ENCODE results near the gene SDC3.
"Not testable (repeated sequence)": the region's sequence is repeated elsewhere in the genome, so short reads cannot be mapped to it uniquely, and the experiment has no call there.

Gene SDC3

GRCh38 chr1:30942326-30942963, 33.9 kb upstream of the SDC3 start:
- no peaks in the 10 kb centered on the region for H3K4me1 ChIP-seq (ENCODE audit: insufficient read depth, low read length)
- H3K27me3 ChIP-seq (ENCODE audit: insufficient read depth, low read length): no peaks in the 10 kb centered on the region
- H3K27ac ChIP-seq (ENCODE audit: low read length): no peak overlapping the region
- H3K9ac ChIP-seq (ENCODE audit: low read depth, low read length): no peak overlapping the region
- no peaks in the 10 kb centered on the region for H3K9me3 ChIP-seq (ENCODE audit: insufficient read depth, low read depth, low read length)
- H3K4me3 ChIP-seq (ENCODE audit: low read length): no peak overlapping the region
- H3K36me3 ChIP-seq (ENCODE audit: insufficient read depth, low read depth, low read length): peaks cover 92% of the 10 kb centered on the region

GRCh38 chr1:30940541-30940940, 32.0 kb upstream of the SDC3 start:
- no peak overlapping the region for H3K27ac ChIP-seq (ENCODE audit: low read length)
- H3K27me3 ChIP-seq (ENCODE audit: insufficient read depth, low read length): no peaks in the 10 kb centered on the region
- H3K4me1 ChIP-seq (ENCODE audit: insufficient read depth, low read length): no peaks in the 10 kb centered on the region
- peaks cover 91% of the 10 kb centered on the region for H3K36me3 ChIP-seq (ENCODE audit: insufficient read depth, low read depth, low read length)
- H3K9me3 ChIP-seq (ENCODE audit: insufficient read depth, low read depth, low read length): no peaks in the 10 kb centered on the region
- no peak overlapping the region for H3K4me3 ChIP-seq (ENCODE audit: low read length)
- no peak overlapping the region for H3K9ac ChIP-seq (ENCODE audit: low read depth, low read length)

GRCh38 chr1:30936541-30937171, 28.1 kb upstream of the SDC3 start:
- Histone ChIP-seq H3K4me3 (ENCODE audit: low read length) (no peak overlapping the region), H3K4me1 (ENCODE audit: insufficient read depth, low read length) (no peaks in the 10 kb centered on the region; the same call in 1 of the 2 replicates), H3K9me3 (ENCODE audit: insufficient read depth, low read depth, low read length) (no peaks in the 10 kb centered on the region), H3K27ac (ENCODE audit: low read length) (no peak overlapping the region), H3K36me3 (ENCODE audit: insufficient read depth, low read depth, low read length) (peaks cover 92% of the 10 kb centered on the region), H3K27me3 (ENCODE audit: insufficient read depth, low read length) (no peaks in the 10 kb centered on the region), H3K9ac (ENCODE audit: low read depth, low read length) (no peak overlapping the region)

GRCh38 chr1:30935758-30936157, 27.2 kb upstream of the SDC3 start:
- not testable (repeated sequence) for H3K4me3 ChIP-seq (ENCODE audit: low read length); H3K9me3 ChIP-seq (ENCODE audit: insufficient read depth, low read depth, low read length); H3K27me3 ChIP-seq (ENCODE audit: insufficient read depth, low read length); H3K4me1 ChIP-seq (ENCODE audit: insufficient read depth, low read length); H3K9ac ChIP-seq (ENCODE audit: low read depth, low read length); H3K27ac ChIP-seq (ENCODE audit: low read length)
- peaks cover 90% of the 10 kb centered on the region for H3K36me3 ChIP-seq (ENCODE audit: insufficient read depth, low read depth, low read length)

- Histone ChIP-seq H3K4me1 (ENCODE audit: insufficient read depth, low read length) (no peaks in the 10 kb centered on the region; the same call in 1 of the 2 replicates), H3K36me3 (ENCODE audit: insufficient read depth, low read depth, low read length) (peaks cover 79% of the 10 kb centered on the region), H3K4me3 (ENCODE audit: low read length) (no peak overlapping the region), H3K27ac (ENCODE audit: low read length) (no peak overlapping the region), H3K27me3 (ENCODE audit: insufficient read depth, low read length) (no peaks in the 10 kb centered on the region), H3K9ac (ENCODE audit: low read depth, low read length) (no peak overlapping the region), H3K9me3 (ENCODE audit: insufficient read depth, low read depth, low read length) (no peaks in the 10 kb centered on the region)
Measured at GRCh38 chr1:30934613-30935012, 26.1 kb upstream of the SDC3 start.

- H3K4me1 ChIP-seq (ENCODE audit: insufficient read depth, low read length): no peaks in the 10 kb centered on the region; the same call in 1 of the 2 replicates
- H3K36me3 ChIP-seq (ENCODE audit: insufficient read depth, low read depth, low read length): peaks cover 71% of the 10 kb centered on the region
- no peak overlapping the region for H3K27ac ChIP-seq (ENCODE audit: low read length)
- H3K27me3 ChIP-seq (ENCODE audit: insufficient read depth, low read length): no peaks in the 10 kb centered on the region
- no peak overlapping the region for H3K4me3 ChIP-seq (ENCODE audit: low read length)
- H3K9ac ChIP-seq (ENCODE audit: low read depth, low read length): no peak overlapping the region
- H3K9me3 ChIP-seq (ENCODE audit: insufficient read depth, low read depth, low read length): no peaks in the 10 kb centered on the region
Measured at GRCh38 chr1:30933874-30934252, 25.3 kb upstream of the SDC3 start.

- Histone ChIP-seq H3K9ac (ENCODE audit: low read depth, low read length) (no peak overlapping the region), H3K27me3 (ENCODE audit: insufficient read depth, low read length) (no peaks in the 10 kb centered on the region), H3K36me3 (ENCODE audit: insufficient read depth, low read depth, low read length) (peaks cover 46% of the 10 kb centered on the region), H3K27ac (ENCODE audit: low read length) (no peak overlapping the region), H3K4me3 (ENCODE audit: low read length) (no peak overlapping the region), H3K4me1 (ENCODE audit: insufficient read depth, low read length) (no peaks in the 10 kb centered on the region; the same call in 1 of the 2 replicates), H3K9me3 (ENCODE audit: insufficient read depth, low read depth, low read length) (no peaks in the 10 kb centered on the region)
Measured at GRCh38 chr1:30930631-30931173, 22.1 kb upstream of the SDC3 start.

- Histone ChIP-seq H3K36me3 (ENCODE audit: insufficient read depth, low read depth, low read length) (peaks cover 40% of the 10 kb centered on the region), H3K9ac (ENCODE audit: low read depth, low read length) (no peak overlapping the region), H3K4me3 (ENCODE audit: low read length) (no peak overlapping the region), H3K4me1 (ENCODE audit: insufficient read depth, low read length) (no peaks in the 10 kb centered on the region; the same call in 1 of the 2 replicates), H3K27me3 (ENCODE audit: insufficient read depth, low read length) (no peaks in the 10 kb centered on the region), H3K9me3 (ENCODE audit: insufficient read depth, low read depth, low read length) (no peaks in the 10 kb centered on the region), H3K27ac (ENCODE audit: low read length) (no peak overlapping the region)
Measured at GRCh38 chr1:30929944-30930525, 21.5 kb upstream of the SDC3 start.

GRCh38 chr1:30929135-30929889, 20.8 kb upstream of the SDC3 start:
- H3K36me3 ChIP-seq (ENCODE audit: insufficient read depth, low read depth, low read length): peaks cover 33% of the 10 kb centered on the region
- H3K27ac ChIP-seq (ENCODE audit: low read length): no peak overlapping the region
- no peak overlapping the region for H3K9ac ChIP-seq (ENCODE audit: low read depth, low read length)
- no peaks in the 10 kb centered on the region for H3K27me3 ChIP-seq (ENCODE audit: insufficient read depth, low read length)
- no peaks in the 10 kb centered on the region for H3K9me3 ChIP-seq (ENCODE audit: insufficient read depth, low read depth, low read length)
- no peaks in the 10 kb centered on the region; the same call in 1 of the 2 replicates for H3K4me1 ChIP-seq (ENCODE audit: insufficient read depth, low read length)
- H3K4me3 ChIP-seq (ENCODE audit: low read length): no peak overlapping the region

GRCh38 chr1:30928789-30929134, 20.2 kb upstream of the SDC3 start:
- Histone ChIP-seq H3K36me3 (ENCODE audit: insufficient read depth, low read depth, low read length) (peaks cover 27% of the 10 kb centered on the region), H3K4me1 (ENCODE audit: insufficient read depth, low read length) (no peaks in the 10 kb centered on the region), H3K27me3 (ENCODE audit: insufficient read depth, low read length) (no peaks in the 10 kb centered on the region), H3K27ac (ENCODE audit: low read length) (no peak overlapping the region), H3K4me3 (ENCODE audit: low read length) (no peak overlapping the region), H3K9ac (ENCODE audit: low read depth, low read length) (no peak overlapping the region), H3K9me3 (ENCODE audit: insufficient read depth, low read depth, low read length) (no peaks in the 10 kb centered on the region)

- no peak overlapping the region for H3K27ac ChIP-seq (ENCODE audit: low read length)
- no peaks in the 10 kb centered on the region for H3K4me1 ChIP-seq (ENCODE audit: insufficient read depth, low read length)
- H3K4me3 ChIP-seq (ENCODE audit: low read length): no peak overlapping the region
- H3K27me3 ChIP-seq (ENCODE audit: insufficient read depth, low read length): no peaks in the 10 kb centered on the region
- H3K9me3 ChIP-seq (ENCODE audit: insufficient read depth, low read depth, low read length): no peaks in the 10 kb centered on the region
- peaks cover 21% of the 10 kb centered on the region for H3K36me3 ChIP-seq (ENCODE audit: insufficient read depth, low read depth, low read length)
- H3K9ac ChIP-seq (ENCODE audit: low read depth, low read length): no peak overlapping the region
Measured at GRCh38 chr1:30928171-30928570, 19.6 kb upstream of the SDC3 start.
